ENCODE results near the gene TCF7L2. TPM values are rescaled to one million over a fixed set of nuclear protein-coding genes. Genes with fewer than 3 reads are reported as not detected.

TCF7L2 gene
- total RNA-seq, 3 donors from 2014 or later, result 33.1 to 44.2 (median 34.1) TPM

DNA sequence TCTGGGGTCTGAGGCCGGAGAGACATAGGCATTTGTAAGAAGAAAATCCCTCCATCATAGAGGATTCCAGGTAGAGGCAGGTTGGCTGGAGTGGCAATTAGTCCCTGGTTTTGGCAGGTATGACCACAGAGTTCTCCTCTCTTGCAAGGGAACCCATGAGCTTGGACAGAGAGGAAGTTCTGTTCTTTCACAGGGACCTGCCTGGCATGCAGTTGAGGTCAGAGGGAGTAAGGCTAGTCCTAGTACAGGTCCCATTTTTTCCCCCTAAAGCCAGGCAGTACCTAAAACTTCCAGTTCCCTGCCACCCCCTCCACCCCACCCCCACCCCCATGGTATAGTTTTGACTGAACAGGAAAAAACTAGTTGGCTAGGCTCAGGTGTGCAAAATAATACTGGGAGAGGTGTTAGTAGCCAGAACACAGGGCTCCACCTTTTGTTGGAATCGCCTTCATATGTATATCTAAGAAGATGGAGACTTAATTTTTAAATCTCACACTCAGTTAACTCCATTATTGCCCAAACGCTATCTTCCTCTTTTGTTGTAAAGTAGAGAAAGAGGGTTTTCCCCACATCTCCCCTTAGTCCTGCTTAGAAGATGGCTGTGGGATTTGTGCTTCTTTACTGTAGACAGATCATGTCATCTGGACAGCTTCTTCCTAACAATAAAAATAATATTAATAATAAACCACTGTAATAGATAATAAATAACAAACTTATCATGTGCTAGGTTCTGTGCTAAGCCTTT, 188.1 kb downstream of the TCF7L2 start:
- Histone ChIP-seq H3K36me3 (peaks cover 4% of the 10 kb centered on the region), H3K9me3 (no peaks in the 10 kb centered on the region), H3K27me3 (no peaks in the 10 kb centered on the region), H3K4me3 (no peak overlapping the region), H3K27ac (no peak overlapping the region), H3K4me1 (no peaks in the 10 kb centered on the region)
- TF ChIP-seq, protein P1, sequence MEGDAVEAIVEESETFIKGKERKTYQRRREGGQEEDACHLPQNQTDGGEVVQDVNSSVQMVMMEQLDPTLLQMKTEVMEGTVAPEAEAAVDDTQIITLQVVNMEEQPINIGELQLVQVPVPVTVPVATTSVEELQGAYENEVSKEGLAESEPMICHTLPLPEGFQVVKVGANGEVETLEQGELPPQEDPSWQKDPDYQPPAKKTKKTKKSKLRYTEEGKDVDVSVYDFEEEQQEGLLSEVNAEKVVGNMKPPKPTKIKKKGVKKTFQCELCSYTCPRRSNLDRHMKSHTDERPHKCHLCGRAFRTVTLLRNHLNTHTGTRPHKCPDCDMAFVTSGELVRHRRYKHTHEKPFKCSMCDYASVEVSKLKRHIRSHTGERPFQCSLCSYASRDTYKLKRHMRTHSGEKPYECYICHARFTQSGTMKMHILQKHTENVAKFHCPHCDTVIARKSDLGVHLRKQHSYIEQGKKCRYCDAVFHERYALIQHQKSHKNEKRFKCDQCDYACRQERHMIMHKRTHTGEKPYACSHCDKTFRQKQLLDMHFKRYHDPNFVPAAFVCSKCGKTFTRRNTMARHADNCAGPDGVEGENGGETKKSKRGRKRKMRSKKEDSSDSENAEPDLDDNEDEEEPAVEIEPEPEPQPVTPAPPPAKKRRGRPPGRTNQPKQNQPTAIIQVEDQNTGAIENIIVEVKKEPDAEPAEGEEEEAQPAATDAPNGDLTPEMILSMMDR (IDR thresholded peaks at IDR 0.05), result no peak
- TF ChIP-seq POLR2AphosphoS5 (IDR thresholded peaks at IDR 0.05), result no peak
- no peak for DNase-seq (ENCODE audit: low spot score in 2 of 2)
- intact Hi-C loops (cut with DNase I; ENCODE audit: low total_unique reads), result no loop called here

DNA sequence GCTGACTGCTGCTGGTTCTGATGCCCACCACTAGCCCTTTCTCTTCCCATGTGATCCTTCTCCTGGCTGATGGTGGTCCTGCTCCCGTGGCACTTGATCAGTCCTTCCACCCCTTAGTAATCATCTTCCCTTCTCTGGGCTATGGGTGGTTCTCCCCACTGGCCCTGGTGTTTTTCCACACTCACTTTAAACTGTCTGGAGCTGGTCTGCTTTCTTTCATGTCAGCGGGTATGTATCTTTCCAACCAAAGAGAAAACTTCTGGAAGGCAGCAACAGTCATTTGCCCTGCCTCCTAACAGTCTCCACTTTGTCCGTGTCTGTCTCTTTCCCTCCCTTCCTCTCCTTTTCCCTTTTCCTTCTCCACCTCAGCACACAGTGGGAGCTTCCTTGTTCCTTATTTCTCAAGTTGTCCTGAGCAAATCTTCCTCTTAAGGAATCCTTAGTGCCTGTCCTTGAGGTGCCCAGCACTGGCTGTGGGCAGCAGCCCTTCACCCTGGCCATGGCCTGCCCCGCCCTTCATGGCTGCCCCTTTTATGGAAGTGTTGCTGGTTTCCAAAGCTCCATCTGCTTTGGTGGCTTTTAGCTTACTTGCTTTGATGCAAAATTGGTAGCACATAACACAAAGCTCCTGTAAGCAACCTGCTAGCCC, 189.0 kb downstream of the TCF7L2 start:
- Histone ChIP-seq H3K27ac (peak overlapping the region in 1 of 2 donors; percentile 53), H3K36me3 (peaks cover 4% of the 10 kb centered on the region), H3K27me3 (no peaks in the 10 kb centered on the region), H3K4me3 (no peak overlapping the region), H3K9me3 (no peaks in the 10 kb centered on the region), H3K4me1 (no peaks in the 10 kb centered on the region)
- no peak for DNase-seq (ENCODE audit: low spot score in 2 of 2)
- TF ChIP-seq, protein P1 (IDR thresholded peaks at IDR 0.05), result no peak
- TF ChIP-seq POLR2A (IDR thresholded peaks at IDR 0.05) (no peak), POLR2AphosphoS5 (IDR thresholded peaks at IDR 0.05) (no peak)
- intact Hi-C loops (cut with DNase I; ENCODE audit: low total_unique reads), result no loop called here

GRCh38 chr10:113139699-113140098, 189.7 kb downstream of the TCF7L2 start:
- H3K4me3 ChIP-seq, result no peak overlapping the region
- H3K4me1 ChIP-seq, result no peaks in the 10 kb centered on the region
- TF ChIP-seq POLR2A (IDR thresholded peaks at IDR 0.05), result no peak
- no peak for TF ChIP-seq POLR2AphosphoS5 (IDR thresholded peaks at IDR 0.05)
- TF ChIP-seq, protein P1 (IDR thresholded peaks at IDR 0.05), result no peak
- no peaks in the 10 kb centered on the region for H3K27me3 ChIP-seq
- peaks cover 4% of the 10 kb centered on the region for H3K36me3 ChIP-seq
- DNase-seq (ENCODE audit: low spot score in 2 of 2), result no peak
- no peak overlapping the region for H3K27ac ChIP-seq
- intact Hi-C loops (cut with DNase I; ENCODE audit: low total_unique reads), result no loop called here
- no peaks in the 10 kb centered on the region for H3K9me3 ChIP-seq

DNA sequence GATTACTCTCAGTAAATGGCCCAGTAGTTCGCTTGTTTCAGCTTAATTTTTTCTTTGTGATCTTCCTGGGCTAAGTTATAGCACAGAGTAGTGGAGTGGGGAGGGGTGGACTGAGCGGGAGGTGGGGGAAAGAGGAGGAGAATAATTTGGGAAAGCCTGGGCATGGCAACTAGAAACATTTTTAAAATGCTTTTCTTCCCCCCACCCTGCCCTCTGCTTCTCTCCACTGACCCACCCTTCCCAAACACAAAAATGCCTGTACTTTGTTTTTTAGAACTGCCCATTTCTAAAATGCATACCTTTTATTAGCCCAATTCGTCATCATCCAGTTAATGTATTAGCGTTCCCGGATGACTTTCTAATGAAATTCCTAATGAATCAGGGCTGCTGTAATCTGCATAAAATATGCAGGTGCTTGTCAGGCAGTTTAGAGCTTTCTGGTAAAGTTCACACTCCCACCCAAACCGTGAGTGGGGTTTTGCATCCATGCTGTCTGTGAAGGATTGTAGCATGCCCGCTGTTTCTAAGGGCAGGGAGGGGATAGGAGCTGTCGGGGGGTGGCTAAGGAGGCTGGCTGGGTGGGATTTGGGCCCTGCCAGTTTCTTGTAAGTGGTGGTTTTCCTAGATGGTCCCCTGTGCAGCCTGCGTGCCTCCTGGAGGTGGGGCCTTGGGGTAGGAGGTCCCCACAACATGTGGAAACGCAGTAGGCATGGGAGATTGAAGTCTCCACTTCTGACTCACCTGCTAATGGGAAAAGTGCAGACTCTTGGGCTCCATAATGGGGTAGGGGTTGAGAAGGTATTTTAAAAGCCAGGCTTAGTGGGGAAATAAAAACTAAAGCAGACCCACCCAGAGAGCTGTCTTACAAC, 190.3 kb downstream of the TCF7L2 start:
- Histone ChIP-seq H3K4me3 (no peak overlapping the region), H3K9me3 (no peaks in the 10 kb centered on the region)
- intact Hi-C loops (cut with DNase I; ENCODE audit: low total_unique reads), result no loop called here

More for the DNA sequence above, 190.3 kb downstream of the TCF7L2 start:
- TF ChIP-seq, protein P1 (IDR thresholded peaks at IDR 0.05), result no peak
- TF ChIP-seq POLR2AphosphoS5 (IDR thresholded peaks at IDR 0.05) (no peak), POLR2A (IDR thresholded peaks at IDR 0.05) (no peak)
- Histone ChIP-seq H3K4me1 (no peaks in the 10 kb centered on the region), H3K27me3 (no peaks in the 10 kb centered on the region), H3K27ac (no peak overlapping the region), H3K36me3 (peaks cover 4% of the 10 kb centered on the region)
- no peak for DNase-seq (ENCODE audit: low spot score in 2 of 2)
